Panc1 (cell line): ENCODE measurements around the gene ARHGEF28. TPM values are rescaled to one million over a fixed set of nuclear protein-coding genes. Genes with fewer than 3 reads are reported as not detected.
A peak's percentile ranks its signal among the peaks of the same experiment; 100 is the strongest.

ENCODE experiments used
- ATAC-seq: fragments of 200-7000 bp; cut with Tn5 transposase; 2 replicates; pipeline ENCODE4 v1.9.1; 2020; ENCODE audit warnings: mild to moderate bottlenecking, moderate library complexity
- BruUV-seq: library from RNA; stranded (reverse); fragments of 400-500 nt; replicated peaks from 2 replicates; lab custom pipeline; 2021; lab: Mats Ljungman, UMichigan
- CTCF ChIA-PET: fragments of 300-600 bp; sonication (Branson Sonifier 250); formaldehyde crosslinking; loops from one replicate; lab custom pipeline; 2022; ENCODE audit warnings: antibody characterized with exemption; lab: Charles Lee
- POLR2A ChIA-PET: fragments of 300-600 bp; sonication (Branson Sonifier 250); formaldehyde crosslinking; loops from one replicate; lab custom pipeline; 2022; ENCODE audit warnings: antibody characterized with exemption; lab: Charles Lee
- DNase-seq: peaks from one replicate; pipeline ENCODE4 v3.0.0-alpha.2; 2010; ENCODE audit warnings: low read depth, low spot score
- H3K27ac ChIP-seq: 2 replicates; pipeline ENCODE4 v1.5.1; 2011; ENCODE audit warnings: mild to moderate bottlenecking, low read length, inconsistent platforms
- H3K27me3 ChIP-seq: fragments of 200-500 bp; sonication (Bioruptor generic); 2 replicates; pipeline ENCODE4 v1.6.0; 2014; ENCODE audit warnings: low read length, inconsistent platforms; ENCODE audit not compliant: control insufficient read depth, insufficient read depth
- H3K36me3 ChIP-seq: fragments of 200-500 bp; sonication (Bioruptor generic); 2 replicates; pipeline ENCODE4 v1.5.1; 2014; ENCODE audit warnings: inconsistent platforms, mild to moderate bottlenecking, low read length, moderate library complexity; ENCODE audit not compliant: control insufficient read depth, insufficient read depth
- H3K4me1 ChIP-seq: 2 replicates; pipeline ENCODE4 v1.5.1; 2011; ENCODE audit warnings: inconsistent platforms, mild to moderate bottlenecking, low read length, moderate library complexity; ENCODE audit not compliant: control insufficient read depth, insufficient read depth
- H3K4me3 ChIP-seq, 2 experiments: 2 replicates each; pipeline ENCODE4 v1.5.1; 2011 to 2012; ENCODE audit warnings: low read depth in 2 of 2, low read length in 2 of 2, mild to moderate bottlenecking in 2 of 2, inconsistent platforms in 1 of 2, moderate library complexity in 1 of 2
- H3K9me3 ChIP-seq: fragments of 200-500 bp; sonication (Bioruptor generic); 2 replicates; pipeline ENCODE4 v1.5.1; 2014; ENCODE audit warnings: low read depth, mild to moderate bottlenecking, inconsistent platforms, low read length, moderate library complexity; ENCODE audit not compliant: control insufficient read depth, insufficient read depth
- CTCF ChIP-seq: fragments of 450-650 bp; IDR thresholded peaks from 2 replicates; pipeline ENCODE4 v1.5.1; 2017; ENCODE audit warnings: mild to moderate bottlenecking
- POLR2AphosphoS5 ChIP-seq: IDR thresholded peaks from 2 replicates; pipeline ENCODE4 v1.6.1; 2012; ENCODE audit warnings: mild to moderate bottlenecking, low read depth, low read length, moderate library complexity
- REST ChIP-seq, 2 experiments: IDR thresholded peaks; 2 replicates each; pipeline ENCODE4 v1.6.1; 2011 to 2012; ENCODE audit warnings: low read depth in 2 of 2, control low read depth in 1 of 2, low read length in 1 of 2, mild to moderate bottlenecking in 1 of 2, moderate library complexity in 1 of 2; ENCODE audit not compliant: insufficient read depth in 1 of 2
- SIN3A ChIP-seq: IDR thresholded peaks from 2 replicates; pipeline ENCODE4 v1.6.1; 2012; ENCODE audit warnings: low read depth, mild to moderate bottlenecking, low read length, moderate library complexity, borderline replicate concordance; ENCODE audit not compliant: insufficient read depth
- TCF7L2 ChIP-seq: IDR thresholded peaks from 2 replicates; pipeline ENCODE4 v1.6.1; 2011; ENCODE audit warnings: mild to moderate bottlenecking, low read depth, low read length, inconsistent platforms
- in situ Hi-C: cut with HindIII; loops from 2 replicates; pipeline ENCODE4 v1.10.0; 2016; ENCODE audit warnings: low sequenced_read_pairs, low pct_unique_long_range_greater_than_20kb
- intact Hi-C: fragments of 100-400 bp; cut with micrococcal nuclease; formaldehyde crosslinking; loops from one replicate; pipeline ENCODE4 v1.10.0; 2022; ENCODE audit not compliant: unreplicated experiment
- total RNA-seq: library from RNA; stranded (reverse); gene quantifications from one replicate; pipeline ENCODE4 v1.2.1, GENCODE V29; 2021; ENCODE audit not compliant: unreplicated experiment

Gene ARHGEF28
- total RNA-seq, 1 experiment from 2014 or later = 34.8 TPM

- intact Hi-C loops = no loop called here
- CTCF ChIA-PET = no interaction called here
- ATAC-seq = no peak
Measured at GRCh38 chr5:73945505-73945904, 319.5 kb downstream of the ARHGEF28 start.

GRCh38 chr5:73946278-73946677 lies 320.3 kb downstream of the ARHGEF28 start:
- no peaks in the 10 kb centered on the region; the same call in 1 of the 2 replicates for H3K27me3 ChIP-seq
- ATAC-seq (no peak), DNase-seq (no peak)
- no peaks in the 10 kb centered on the region for H3K36me3 ChIP-seq
- intact Hi-C loops = no loop called here
- no peak overlapping the region for H3K27ac ChIP-seq
- CTCF ChIA-PET = interaction anchor here (0.7 kb wide), 1 partner anchor 15 kb away, joined by 3 read pairs; no protein-coding TSS in a partner anchor
- H3K4me1 ChIP-seq = no peaks in the 10 kb centered on the region
- no TSS peak for BruUV-seq
- in situ Hi-C loops = no loop called here
- H3K9me3 ChIP-seq = no peaks in the 10 kb centered on the region; the same call in 1 of the 2 replicates
- POLR2A ChIA-PET = no interaction called here
- H3K4me3 ChIP-seq = no peak overlapping the region
- TF ChIP-seq REST (IDR thresholded peaks at IDR 0.05; ENCODE audit: insufficient read depth in 1 of 2, low read depth in 2 of 2, low read length in 1 of 2) (no peak), SIN3A (no peak), POLR2AphosphoS5 (no peak), CTCF (no peak), TCF7L2 (no peak)

More at GRCh38 chr5:73945505-73945904, 319.5 kb downstream of the ARHGEF28 start:
- no peak overlapping the region for H3K4me3 ChIP-seq
- H3K4me1 ChIP-seq = no peaks in the 10 kb centered on the region
- H3K9me3 ChIP-seq = no peaks in the 10 kb centered on the region; the same call in 1 of the 2 replicates
- BruUV-seq = no TSS peak
- TF ChIP-seq REST (IDR thresholded peaks at IDR 0.05; ENCODE audit: insufficient read depth in 1 of 2, low read depth in 2 of 2, low read length in 1 of 2) (no peak), CTCF (peak; percentile 69), POLR2AphosphoS5 (no peak)
- H3K27ac ChIP-seq = no peak overlapping the region
- no peaks in the 10 kb centered on the region for H3K36me3 ChIP-seq
- POLR2A ChIA-PET = no interaction called here
- no peaks in the 10 kb centered on the region; the same call in 1 of the 2 replicates for H3K27me3 ChIP-seq
- DNase-seq = peak; percentile 10
- in situ Hi-C loops = no loop called here
